ENCODE results near the gene SMIM9.
A peak's percentile ranks its signal among the peaks of the same experiment; 100 is the strongest.
"Not testable (repeated sequence)": the region's sequence is repeated elsewhere in the genome, so short reads cannot be mapped to it uniquely, and the experiment has no call there.

SMIM9 gene

DNA sequence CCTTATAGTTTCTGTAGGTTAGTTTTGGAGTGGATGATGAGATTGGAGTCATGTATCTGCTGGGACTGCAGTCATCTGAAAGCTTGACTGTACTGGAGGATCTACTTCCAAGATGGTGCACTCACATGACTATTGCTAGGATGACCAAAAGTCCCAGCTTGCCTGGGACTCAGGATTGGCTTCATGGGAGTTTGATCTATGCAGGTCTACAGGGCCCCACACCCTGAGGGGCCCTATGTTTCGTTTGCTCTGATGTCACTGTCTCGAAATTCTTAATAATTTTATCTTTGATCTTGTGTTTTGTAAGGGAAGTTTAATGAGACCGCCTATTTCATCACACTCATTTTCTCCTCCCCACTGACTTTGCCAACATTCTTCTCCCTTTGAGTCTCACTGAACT lies at the start of gene SMIM9:
TSS of gene SMIM9 (minus strand) at position 101 of the 400 bp plus-strand sequence. CDS start 3,806 bp downstream, outside the sequence.
- DNase-seq: no peak

DNA sequence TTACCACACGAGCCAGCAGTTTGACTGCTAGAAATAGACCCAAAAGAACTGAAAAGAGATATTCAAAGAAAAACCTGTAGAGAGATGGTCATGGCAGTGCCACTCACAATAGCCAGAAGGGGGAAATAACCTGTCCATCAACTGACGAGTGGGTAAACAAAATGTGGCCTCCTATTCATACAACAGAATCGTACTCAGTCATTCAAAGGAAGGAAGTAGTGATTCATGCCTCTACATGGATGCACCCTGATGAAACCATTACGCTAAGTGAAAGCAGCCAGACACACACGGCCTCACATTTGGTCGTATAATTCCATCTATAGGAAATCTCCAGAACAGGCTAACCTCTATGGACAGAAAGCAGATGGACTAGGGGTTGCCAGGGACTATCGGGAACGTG lies 49.6 kb upstream of the SMIM9 start:
- DNase-seq: not testable (repeated sequence)

DNA sequence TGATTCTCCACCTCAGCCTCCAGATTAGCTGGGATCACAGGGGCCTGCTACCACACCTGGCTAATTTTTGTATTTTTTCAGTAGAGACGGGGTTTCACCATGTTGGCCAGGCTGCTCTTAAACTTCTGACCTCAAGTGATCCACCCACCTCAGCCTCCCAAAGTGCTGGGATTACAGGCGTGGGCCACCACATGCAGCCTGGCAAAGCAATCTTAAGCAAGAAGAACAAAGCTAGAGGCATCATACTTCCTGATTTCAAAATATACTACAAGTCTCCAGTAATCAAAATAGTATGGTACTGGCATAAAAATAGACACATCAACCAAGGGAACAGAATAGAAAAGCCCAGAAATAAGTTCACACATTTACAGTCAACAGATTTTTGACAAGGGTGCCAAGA lies 38.9 kb upstream of the SMIM9 start:
- DNase-seq: no peak

DNA sequence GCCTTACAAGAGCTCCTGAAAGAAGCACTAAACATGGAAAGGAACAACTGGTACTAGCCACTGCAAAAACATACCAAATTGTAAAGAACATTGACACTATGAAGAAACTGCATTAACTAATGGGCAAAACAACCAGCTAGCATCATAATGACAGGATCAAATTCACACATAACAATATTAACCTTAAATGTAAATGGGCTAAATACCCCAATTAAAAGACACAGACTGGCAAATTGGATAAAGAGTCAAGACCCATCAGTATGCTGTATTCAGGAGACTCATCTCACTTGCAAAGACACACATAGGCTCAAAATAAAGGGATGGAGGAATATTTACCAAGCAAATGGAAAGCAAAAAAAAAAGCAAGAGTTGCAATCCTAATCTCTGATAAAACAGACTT lies 34.1 kb upstream of the SMIM9 start:
- DNase-seq: not testable (repeated sequence)

DNA sequence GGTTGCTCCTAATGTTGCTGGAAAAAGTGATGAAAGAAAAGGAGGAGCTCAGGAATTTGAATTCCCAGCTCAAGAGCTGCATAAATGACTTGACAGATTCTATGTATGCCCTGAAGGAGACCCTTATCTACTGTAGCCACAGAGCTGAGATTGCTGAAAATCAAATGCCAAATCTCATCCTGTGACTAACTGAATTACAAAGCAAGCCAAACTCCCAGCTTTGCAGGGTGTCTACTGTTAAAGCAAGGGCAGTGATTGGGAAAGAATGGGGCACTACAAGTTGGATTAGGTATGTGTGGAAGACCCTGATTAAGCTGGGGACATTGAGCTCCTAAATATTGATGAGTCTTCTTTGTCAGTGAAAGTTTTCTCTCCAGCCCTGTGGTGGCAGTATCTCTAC lies 20.8 kb upstream of the SMIM9 start:
- DNase-seq: no peak

DNA sequence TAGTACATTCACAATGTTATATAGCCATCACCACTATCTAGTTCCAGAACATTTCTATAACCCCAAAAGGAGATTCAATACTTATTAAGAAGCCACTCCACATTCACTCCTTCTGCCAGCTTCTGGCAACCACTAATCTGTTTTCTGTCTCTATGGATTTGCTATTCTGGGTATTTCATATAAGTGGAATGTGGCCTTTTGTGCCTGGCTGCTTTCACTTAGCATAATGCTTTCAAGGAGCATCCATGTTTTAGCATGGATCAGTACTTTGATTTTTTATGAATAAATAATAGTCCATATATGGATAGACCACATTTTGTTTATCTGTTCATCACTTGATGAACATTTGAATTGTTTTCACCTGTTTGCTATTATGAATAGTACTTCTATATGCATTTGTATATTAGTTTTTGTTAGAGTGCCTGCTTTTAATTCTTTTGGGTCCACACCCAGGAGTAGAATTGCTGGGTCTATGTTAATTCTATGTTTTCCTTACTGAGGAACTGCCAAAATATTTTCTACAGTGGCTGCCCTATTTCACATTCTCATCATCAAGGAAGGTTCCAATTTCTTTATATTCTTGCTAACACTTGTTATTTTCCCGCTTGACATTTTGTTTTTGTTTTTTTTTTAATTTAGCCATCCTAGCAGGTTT lies 16.6 kb upstream of the SMIM9 start:
- DNase-seq: no peak

DNA sequence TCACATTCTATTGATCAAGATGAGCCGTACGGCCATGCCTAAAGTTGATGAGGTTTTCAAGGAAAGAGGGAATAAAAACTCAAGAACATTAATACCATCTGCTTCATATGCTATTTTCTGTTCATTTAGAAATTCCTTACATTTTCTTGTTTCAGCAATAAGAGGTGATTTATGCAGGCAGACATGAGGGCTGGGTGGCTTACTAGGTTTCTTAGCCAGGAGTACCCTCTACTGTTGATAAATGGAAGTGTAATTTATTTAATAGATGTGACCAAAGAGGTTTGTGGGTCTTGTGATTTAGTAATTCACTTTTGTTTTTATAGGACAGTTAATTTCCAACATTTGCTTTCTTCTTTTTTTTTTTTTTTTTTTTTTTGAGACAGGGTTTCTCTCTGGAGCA lies 6.4 kb upstream of the SMIM9 start:
- peak; percentile 72 for DNase-seq

DNA sequence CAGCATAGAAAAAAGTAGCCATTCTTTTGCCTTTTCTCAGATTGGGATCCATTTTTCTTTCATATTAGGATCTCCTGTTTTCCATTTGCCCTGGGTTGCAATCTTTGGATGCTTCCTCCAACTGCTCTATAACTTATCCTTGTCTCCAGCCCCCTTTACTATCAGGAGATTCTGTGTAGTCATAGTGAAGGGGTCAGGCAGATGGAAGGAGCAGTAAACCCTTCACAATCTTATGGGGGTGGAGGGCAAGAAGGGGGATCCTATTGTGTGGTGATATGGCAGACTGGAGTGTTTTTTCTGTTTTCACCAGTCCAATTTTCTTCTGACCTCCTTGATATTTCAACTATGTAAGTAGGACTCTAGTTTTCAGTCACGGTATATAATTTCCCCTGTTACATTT lies 1.7 kb upstream of the SMIM9 start:
- DNase-seq: no peak

DNA sequence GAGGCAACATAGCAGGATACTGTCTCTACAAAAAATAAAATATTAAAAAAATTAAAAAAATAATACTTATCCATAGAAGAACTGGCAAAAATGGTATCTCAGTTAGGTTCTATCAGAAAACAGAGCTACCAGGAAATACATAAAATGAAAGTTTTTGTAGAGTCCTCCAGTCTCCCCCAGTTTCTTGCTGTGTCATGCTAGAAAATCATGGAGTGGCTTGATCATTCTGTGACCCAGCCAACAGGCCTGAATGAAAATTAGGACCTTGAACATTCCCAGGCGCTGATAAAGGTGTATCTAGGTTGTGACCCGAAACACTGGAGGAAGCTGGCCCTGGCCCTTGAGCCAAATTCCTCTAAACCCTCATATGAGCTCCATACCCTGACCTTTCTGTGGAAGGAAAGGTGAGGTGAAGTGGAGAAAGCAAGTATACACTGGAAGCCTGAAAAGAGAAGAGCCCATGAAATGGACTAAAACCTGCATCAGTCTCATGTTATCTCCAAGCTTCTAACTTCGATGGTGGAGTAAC lies 652 bp downstream of the SMIM9 start:
- no peak for DNase-seq

DNA sequence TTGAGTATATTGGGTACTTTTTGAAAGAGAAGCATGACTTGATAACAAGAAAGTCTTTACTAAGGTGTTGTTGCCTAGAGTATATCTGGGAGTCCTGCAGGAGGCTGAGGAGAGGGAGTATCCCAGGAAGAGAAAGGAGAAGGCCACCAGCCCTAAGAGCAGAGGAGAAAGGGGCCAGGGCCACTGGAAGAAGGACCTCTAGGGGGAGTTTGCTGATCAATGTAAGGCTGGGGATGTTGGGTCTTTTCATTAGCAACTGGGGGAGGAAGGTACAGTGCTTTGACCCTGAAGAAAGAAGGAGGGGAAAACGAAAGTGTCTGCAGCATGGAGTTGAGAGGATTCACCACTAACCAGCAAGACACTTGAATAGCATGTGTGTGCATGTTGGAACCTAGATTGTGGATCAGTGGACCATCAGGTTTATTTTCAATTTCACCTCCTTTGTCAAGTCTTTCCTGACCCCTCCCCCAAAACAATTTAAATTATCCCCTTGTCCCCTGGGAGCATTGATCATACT lies 4.5 kb downstream of the SMIM9 start:
- DNase-seq: no peak

DNA sequence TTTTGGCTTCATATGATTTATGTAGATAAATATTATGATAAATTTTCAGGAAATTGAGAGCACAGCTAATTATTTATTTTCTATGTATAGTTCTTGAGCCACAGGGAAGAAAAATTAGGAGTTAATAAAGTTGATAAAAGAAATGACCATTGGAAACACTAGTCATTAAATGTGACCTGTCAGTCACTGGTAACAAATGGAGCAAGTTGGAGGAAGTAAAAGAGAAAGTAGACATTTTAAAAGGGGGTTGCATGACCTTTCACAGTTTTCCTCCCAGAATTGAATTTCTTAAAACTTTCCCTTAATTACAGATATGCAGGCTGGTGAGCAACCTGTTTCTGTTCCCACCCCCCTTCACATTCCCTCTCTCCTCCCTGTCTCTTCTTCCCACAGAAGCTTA lies 5.3 kb downstream of the SMIM9 start:
- DNase-seq: no peak

DNA sequence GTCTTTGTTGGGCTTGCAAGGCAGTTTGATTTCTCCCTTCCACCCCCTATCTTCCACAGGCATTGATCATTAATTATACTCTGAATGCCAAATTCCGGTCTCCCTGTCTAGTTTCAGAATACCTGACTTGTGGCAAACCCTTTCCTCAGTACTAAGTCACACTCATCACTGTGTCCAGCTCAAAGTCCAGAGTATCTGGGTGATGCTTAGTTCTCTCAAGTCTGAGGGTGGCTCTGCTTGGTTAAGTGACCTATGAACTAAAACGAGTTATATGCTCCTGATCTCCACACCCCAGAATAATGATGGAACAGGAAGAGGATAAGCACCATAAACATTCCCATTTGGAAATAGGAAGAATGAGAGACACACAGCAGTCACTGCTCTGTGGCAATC lies 6.5 kb downstream of the SMIM9 start:
- DNase-seq: no peak

DNA sequence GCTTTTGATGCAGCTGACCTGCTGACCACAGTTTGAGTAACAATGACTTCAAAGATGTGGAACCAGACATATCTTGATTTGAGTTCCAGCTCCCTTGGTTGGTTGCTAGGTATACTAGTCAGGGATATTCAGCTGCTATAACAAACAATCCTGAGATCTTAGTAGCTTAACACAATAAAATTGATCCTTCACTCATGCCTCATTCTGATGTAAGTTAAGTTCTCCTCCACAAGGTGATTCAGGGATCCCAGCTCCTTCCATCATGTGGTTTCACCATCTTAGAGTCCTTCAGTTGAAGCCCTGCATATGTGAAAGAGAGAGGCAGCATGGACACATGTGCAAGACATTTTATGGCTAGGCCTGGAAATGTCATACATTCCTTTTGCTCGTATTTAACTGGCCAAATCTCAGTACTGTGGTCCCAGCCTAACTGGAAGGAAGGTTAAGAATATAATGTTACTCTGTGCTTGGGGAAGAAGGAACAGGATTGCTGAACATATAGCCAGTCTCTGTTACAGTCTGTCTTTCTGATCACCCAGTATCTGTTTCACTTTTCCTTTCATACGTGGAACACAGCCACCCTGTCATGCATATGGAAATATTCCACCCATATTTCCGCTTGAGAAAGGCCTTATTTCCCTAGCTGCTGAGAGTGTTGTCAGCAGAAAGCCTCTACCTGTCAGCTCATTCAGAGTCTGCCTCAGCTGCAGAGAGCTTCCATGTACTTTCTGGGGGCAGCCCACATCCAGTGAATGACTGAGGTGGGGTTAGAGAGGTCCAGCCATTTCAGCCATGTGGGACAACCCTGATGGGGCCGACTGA lies 7.1 kb downstream of the SMIM9 start:
- no peak for DNase-seq

DNA sequence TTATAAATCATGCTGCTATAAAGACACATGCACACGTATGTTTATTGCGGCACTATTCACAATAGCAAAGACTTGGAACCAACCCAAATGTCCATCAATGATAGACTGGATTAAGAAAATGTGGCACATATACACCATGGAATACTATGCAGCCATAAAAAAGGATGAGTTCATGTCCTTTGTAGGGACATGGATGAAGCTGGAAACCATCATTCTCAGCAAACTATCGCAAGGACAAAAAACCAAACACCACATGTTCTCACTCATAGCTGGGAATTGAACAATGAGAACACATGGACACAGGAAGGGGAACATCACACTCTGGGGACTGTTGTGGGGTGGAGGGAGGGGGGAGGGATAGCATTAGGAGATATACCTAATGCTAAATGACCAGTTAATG lies 8.9 kb downstream of the SMIM9 start:
- not testable (repeated sequence) for DNase-seq

DNA sequence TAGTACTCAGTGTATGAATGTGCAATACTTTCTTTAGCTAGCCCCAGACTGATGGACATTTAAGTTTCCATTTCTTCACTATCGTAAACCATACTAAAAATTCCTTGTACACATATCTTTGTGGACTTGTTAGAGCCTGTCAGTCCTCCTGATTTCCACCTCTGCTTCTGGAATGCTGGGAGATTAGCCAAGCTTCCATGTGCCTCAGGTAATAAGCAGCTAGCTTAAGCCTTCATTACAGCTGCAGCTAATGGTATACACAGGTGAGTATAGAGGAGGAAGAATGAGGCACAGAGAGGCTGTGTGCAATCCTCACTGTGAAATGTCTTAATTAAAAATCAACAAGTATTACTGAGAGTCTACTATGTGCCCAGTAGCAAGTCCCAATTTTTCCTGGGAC lies 9.8 kb downstream of the SMIM9 start:
- no peak for DNase-seq

DNA sequence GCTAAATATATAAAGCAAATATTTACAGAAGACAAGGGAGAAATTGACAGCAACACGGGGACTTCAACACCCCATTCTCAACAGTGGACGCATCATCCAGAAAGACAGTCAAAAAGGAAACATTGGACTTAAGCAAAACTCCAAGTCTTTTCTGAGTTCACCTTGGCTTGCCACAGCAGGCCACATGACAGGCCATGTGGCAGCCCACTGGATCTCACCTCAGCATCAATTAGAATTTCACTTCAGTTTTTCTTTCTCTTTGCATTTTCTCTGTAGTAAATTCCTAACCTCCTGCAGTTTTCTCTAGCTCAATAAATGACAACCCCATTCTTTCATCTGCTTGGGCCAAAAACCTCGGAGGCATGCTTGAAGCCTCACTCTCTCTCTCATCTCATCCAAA lies 12.4 kb downstream of the SMIM9 start:
- no peak for DNase-seq

DNA sequence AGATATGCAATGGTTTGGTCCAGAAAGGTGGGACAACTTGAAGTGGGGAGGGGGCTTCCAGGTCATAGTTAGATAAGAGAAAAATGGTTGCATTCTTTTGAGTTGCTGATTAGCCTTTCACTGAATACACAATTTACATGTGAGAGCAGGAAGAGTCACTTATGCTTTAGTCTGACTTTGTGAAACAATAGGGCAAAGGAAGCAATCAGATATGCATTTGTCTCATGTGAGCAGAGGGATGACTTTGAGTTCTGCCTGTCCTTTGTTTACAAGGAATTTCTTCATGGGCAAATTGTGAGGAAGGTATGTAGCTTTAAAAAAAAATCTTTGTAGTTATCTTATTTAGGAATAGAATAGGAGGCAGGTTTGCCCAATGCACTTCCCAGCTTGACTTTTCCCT lies 12.9 kb downstream of the SMIM9 start:
- DNase-seq: no peak

DNA sequence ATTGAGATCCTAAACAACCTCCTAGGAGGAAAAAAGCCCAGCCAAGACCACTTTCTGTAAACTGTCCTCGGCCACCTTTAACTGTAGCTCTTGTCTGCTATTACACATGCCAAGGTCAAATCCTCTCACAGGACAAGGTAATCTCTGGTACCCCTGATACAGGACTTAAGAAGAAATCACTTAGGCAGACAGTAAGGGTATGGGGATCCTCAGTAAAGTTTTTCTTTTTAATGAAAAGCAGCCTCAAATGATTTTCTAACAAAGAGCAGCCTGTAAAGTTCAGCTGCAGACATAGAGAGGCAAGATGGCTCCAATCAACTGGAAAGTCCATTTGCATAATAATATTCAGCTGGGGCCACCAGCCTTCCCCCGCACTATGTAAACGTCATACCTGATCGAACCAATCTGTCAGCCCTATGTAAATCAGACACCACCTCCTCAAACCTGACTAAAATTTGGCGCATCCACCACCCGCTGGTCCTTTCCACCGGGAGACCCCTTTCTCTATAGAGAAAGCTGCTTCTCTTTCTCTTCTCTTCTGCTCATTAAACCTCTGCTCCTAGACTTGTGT lies 14.6 kb downstream of the SMIM9 start:
- DNase-seq: no peak

DNA sequence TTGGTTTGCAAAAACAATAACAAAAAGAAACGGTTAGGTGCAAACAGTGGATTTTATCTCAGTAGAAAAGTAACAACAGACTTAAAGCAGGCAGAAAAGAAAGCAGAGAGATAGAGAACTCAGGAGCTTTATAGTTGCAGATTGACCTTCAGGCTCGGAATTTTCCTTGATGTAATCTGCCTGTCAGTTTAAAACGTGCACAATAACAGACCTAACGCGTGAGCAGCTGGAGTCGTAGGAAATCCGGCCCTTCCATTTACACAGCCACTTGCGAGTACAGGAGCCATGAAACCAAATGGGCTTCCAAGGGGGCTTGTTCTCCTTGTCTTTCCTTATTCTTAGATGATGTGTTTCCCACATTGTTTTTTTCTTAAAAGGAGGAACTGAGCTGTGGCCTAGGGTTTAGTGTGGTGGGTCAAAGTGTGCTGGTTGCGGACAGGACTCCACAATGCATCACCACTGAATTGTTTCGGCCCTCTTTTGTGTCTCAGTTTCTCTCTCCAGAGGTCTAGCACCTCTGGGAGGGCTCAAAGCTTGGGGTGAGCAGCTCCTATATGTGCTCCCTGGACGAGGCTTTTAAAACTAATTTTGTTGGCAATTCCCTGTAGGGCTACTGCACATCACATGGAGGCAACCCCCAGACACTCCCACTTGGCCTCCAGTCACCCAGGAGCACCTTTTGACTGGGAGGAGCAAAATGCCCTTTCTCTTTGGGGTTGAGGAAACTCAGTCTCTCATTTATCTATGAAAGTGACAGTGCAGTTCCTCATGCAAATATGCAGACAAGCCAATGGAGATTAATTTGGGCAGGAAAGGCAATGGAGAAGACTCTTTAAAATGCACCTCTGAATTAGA lies 15.3 kb downstream of the SMIM9 start:
- DNase-seq: no peak

DNA sequence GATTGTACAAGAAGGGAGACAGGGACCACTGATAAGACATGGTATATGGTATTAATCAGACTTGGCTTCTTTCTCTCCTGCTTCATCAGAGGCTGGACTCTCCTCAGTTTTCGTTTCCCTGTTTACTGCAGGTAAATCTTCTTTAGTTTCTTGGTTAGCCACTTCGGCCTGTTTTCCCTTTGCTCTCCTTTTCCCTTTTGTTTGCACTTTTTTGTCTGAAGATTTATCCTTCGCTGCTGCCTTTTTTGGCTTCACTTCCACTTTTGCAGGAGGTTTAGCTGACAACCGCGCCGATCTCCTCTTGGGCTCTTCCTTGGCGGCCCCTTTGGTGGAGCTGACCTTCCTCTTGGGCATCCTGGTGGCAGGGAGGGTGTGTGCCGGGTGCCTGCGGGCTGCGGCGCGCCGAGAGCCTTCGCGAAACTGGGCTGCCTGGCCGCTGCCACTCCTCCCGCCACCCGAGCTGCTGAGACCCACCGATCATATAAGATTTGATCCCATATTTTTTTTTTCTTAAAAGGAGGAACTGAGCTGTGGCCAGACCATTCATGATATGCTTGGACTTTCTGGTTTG lies 17.3 kb downstream of the SMIM9 start:
- not testable (repeated sequence) for DNase-seq

DNA sequence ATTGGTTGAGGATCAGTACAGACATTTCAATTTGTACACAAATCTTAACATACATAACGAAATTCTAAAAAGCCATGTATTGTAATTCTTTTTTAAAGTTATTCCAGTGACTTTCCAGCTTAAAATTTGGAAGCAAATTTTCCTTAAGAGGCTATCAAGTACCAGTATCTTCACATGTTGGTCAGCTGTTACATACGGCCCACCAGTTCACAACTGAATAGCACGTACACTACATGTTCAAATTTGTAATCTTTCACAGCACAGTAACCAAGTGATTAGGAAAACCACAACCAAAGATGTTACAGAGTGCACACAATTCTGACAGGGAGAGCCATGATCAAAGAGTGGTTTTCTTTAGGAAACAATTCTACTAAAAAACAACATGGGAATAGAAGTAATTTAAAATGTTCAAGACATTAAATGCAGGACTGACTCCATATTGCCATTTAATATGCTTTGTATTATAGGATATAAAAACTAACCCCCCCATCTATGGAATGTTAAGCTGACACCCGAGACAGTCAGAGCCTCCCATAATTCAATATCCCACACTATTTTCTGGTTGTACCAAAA lies 18.1 kb downstream of the SMIM9 start:
- DNase-seq: not testable (repeated sequence)

DNA sequence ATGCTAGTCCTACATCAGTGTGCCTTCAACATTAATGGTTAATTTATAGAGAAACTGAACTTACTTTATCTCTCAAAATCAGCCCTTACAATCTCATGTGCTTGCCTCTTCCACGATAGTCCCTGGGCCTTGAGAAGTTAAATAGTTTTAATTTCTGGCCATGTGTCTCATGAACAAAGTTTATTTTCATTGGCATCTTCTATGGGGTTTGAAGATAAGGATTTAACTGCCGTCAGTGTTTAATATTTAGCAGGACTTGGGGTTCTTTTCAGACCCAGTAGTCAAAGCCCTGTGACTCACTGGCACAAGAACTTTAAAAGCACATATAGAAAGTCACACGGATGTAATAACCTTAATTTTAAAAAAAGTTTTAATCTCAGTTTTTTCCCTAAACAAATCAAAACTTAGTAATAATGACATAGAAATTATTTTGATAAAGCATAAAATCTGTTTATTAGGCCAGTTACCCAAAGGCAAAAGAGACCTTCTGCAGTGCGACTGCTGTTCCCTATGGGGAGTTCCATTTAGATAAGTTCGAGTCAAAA lies 19.1 kb downstream of the SMIM9 start:
- DNase-seq: no peak
